GM12891 (cell line): Measurements from ENCODE around the gene NISCH.

Source experiments
- DNase-seq: peaks from one replicate; pipeline ENCODE4 v3.0.0; 2011; ENCODE audit warnings: low spot score; ENCODE audit not compliant: insufficient read length
- FAIRE-seq: peaks from 2 replicates; lab custom pipeline; 2011; peaks lifted over from hg19 to GRCh38; lab: Jason Lieb, UNC
- PAX5 ChIP-seq: IDR thresholded peaks from 2 replicates; pipeline ENCODE4 v1.6.1; 2011; ENCODE audit warnings: low read length, moderate library complexity, mild to moderate bottlenecking; ENCODE audit not compliant: insufficient read depth, severe bottlenecking
- POLR2A ChIP-seq: IDR thresholded peaks from 2 replicates; pipeline ENCODE4 v1.6.1; 2011; ENCODE audit warnings: low read depth, low read length, control low read depth
- POLR2AphosphoS5 ChIP-seq: IDR thresholded peaks from 2 replicates; pipeline ENCODE4 v1.6.1; 2011; ENCODE audit warnings: low read depth, low read length, control low read depth
- POU2F2 ChIP-seq: IDR thresholded peaks from 2 replicates; pipeline ENCODE4 v1.6.1; 2011; ENCODE audit warnings: low read depth, mild to moderate bottlenecking, control low read depth, low read length, moderate library complexity
- SPI1 ChIP-seq: IDR thresholded peaks from 2 replicates; pipeline ENCODE4 v1.6.1; 2011; ENCODE audit warnings: low read depth, low read length, control low read depth
- TAF1 ChIP-seq: IDR thresholded peaks from 2 replicates; pipeline ENCODE4 v1.6.1; 2011; ENCODE audit warnings: low read depth, low read length, control low read depth

NISCH gene

DNA sequence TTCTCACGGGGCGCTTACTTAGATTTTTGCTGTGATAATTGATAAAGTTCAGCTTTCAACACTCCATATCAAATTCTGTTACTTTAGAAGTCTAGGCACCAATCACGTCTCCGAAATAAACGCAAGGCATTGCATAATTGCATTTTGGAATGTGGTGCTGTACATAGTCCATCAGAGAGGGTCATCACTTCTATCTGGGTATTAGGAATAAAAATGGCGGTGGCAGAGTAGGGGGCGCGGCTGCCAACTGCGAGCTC is 80.6 kb downstream of the NISCH start:
- no peak for TF ChIP-seq SPI1
- no peak for TF ChIP-seq POLR2A
- no peak for TF ChIP-seq PAX5
- no peak for TF ChIP-seq TAF1
- TF ChIP-seq POLR2AphosphoS5 = no peak
- TF ChIP-seq POU2F2 = no peak
- no peak for FAIRE-seq
- no peak for DNase-seq

DNA sequence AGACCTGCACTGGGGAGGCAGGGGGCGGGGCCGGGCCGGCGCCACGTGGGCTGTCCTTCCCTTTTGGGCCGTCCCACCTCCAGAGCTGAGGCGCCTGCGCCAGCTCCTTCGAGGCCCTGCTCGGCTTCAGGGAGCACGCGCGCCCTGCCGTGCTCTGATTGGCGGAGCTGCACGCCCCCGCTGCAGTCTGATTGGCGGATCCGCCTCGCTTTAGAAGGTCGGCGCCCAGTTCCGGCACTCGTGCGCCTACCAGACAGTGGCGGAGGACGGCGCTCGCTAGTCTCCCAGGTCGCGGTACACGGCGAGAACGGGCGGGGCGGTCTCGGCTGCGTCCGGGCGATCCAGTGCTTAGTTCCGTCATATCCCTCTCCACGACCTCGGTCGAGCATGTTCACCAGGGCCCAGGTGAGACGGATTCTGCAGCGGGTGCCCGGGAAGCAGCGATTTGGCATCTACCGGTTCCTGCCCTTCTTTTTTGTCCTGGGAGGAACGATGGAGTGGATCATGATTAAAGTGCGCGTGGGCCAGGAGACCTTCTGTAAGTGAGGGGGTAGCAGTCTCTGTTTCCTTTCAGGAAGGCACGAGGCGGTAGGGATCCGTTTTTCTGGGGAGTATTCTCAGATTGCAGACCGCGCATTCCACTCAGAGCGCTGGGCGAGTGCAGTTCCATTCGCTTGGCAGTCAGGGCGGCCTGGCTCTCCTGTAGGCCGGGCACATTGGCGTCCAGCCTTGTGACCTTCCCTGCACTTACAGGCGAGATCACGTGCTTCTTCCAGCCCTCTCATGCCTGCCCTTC is 81.2 kb downstream of the NISCH start, which contains the start of gene UQCC5:
Gene UQCC5 (plus strand): TSS at position 237 of the 796 bp plus-strand sequence. CDS start 151 bp downstream, at position 388.
- no peak for TF ChIP-seq SPI1
- peak; percentile 85 for TF ChIP-seq POU2F2
- TF ChIP-seq TAF1 = peak; percentile 97
- TF ChIP-seq POLR2A = peak; percentile 98
- no peak for TF ChIP-seq PAX5
- TF ChIP-seq POLR2AphosphoS5 = peak; percentile 99
- peak; percentile 96 for DNase-seq
- FAIRE-seq = peak; percentile 99

DNA sequence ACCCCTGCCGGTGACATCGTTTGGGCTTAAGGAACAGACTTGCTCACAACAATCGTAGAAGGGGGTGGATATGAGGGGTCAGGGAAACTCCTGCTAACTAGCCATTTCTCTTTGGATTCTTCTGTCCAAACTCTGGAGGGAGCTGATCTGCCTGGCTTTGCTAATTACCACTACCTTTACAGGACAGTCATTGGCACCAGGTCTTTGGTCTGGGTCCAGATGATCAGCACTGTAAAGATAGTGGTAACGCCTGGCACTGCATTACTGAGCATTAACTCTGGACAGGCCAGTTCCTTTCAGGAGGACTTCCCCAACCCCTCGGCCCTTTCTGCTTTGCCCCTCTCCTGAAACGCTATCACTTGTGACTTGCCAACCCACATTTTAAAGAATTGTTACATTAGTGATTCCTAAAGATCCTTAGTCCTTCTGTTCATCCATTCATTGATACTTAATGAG is 81.8 kb downstream of the NISCH start:
- FAIRE-seq (no peak), DNase-seq (no peak)
- TF ChIP-seq POLR2A = no peak
- no peak for TF ChIP-seq POLR2AphosphoS5
- no peak for TF ChIP-seq PAX5
- no peak for TF ChIP-seq POU2F2
- TF ChIP-seq TAF1 = no peak
- no peak; the same call in 1 of the 2 replicates for TF ChIP-seq SPI1

DNA sequence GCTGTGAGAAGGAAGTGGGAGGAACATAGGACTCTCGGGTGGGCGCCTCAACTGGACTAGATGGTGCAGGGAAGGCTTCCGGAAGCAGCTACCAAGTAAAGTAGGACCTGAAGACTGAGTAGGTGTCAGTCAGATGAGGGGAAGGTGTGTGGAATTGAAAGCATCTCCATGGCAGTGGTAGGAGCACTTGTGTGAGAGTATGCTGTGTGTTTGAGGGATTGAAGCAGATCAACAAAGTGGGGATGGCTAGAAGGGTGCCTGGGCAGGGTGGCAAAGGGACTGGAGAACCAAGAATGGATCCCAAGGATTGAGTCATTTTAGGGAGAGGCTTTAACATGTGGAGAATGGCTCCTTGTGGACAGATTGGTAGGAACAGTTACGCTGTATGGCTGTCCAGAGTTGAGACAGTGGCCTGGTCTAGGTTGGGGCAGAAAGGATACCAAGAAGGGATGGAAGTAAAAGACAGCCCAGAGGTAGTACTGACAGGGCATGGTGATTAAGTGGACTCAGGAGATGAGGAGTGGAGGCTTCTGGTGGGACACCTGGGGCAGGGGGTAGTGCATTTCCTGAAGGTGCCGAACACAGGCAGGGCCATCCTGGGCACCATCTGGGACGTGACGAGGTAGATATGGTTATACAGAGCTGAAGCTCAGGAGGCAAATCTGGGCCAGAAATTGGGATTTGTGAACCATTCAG is 82.5 kb downstream of the NISCH start:
- FAIRE-seq (no peak), DNase-seq (no peak)
- TF ChIP-seq POU2F2 = no peak
- no peak for TF ChIP-seq POLR2AphosphoS5
- no peak for TF ChIP-seq SPI1
- no peak for TF ChIP-seq TAF1
- no peak for TF ChIP-seq PAX5
- TF ChIP-seq POLR2A = no peak

GRCh38 chr3:52539010-52539653 is 83.7 kb downstream of the NISCH start:
- no peak for DNase-seq
- no peak for FAIRE-seq
- no peak for TF ChIP-seq POLR2AphosphoS5
- TF ChIP-seq POLR2A = no peak
- no peak for TF ChIP-seq SPI1
- no peak for TF ChIP-seq PAX5
- TF ChIP-seq POU2F2 = no peak
- TF ChIP-seq TAF1 = no peak

DNA sequence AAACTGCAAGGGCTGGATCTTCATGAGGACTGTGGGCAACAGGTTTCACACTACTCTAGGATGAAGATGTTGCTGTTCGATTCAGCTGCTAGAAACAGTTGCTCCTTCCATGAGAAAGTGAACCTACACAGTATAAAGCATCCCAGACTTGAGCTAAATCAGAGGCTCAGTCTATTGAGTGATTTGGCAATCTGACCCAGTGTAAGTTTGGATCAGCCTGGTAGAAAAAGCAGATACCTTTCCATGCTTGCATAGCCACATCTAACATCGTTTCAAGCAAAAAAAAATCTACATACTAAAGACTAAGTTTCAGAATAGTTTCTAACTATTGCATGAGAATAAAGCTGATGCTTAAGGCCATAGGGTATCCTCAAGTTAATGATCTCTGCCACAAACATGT is 85.6 kb downstream of the NISCH start:
- TF ChIP-seq POLR2A (no peak), SPI1 (no peak), POU2F2 (no peak)
- no peak for FAIRE-seq

More for the DNA sequence above, 85.6 kb downstream of the NISCH start:
- no peak for DNase-seq
